Stimulated activated CD8-positive, alpha-beta memory T cell treated with anti-CD3 and anti-CD28 coated beads, Interleukin-15, amount 100 ng/mL, for 24 hours (primary cell): ENCODE data around the gene SIGLEC10.
"Not testable (repeated sequence)": the region's sequence is repeated elsewhere in the genome, so short reads cannot be mapped to it uniquely, and the experiment has no call there.

Experiments
- DNase-seq: peaks from one replicate; pipeline ENCODE4 v3.0.0-alpha.2; 2020; ENCODE audit warnings: low read depth

Gene SIGLEC10

DNA sequence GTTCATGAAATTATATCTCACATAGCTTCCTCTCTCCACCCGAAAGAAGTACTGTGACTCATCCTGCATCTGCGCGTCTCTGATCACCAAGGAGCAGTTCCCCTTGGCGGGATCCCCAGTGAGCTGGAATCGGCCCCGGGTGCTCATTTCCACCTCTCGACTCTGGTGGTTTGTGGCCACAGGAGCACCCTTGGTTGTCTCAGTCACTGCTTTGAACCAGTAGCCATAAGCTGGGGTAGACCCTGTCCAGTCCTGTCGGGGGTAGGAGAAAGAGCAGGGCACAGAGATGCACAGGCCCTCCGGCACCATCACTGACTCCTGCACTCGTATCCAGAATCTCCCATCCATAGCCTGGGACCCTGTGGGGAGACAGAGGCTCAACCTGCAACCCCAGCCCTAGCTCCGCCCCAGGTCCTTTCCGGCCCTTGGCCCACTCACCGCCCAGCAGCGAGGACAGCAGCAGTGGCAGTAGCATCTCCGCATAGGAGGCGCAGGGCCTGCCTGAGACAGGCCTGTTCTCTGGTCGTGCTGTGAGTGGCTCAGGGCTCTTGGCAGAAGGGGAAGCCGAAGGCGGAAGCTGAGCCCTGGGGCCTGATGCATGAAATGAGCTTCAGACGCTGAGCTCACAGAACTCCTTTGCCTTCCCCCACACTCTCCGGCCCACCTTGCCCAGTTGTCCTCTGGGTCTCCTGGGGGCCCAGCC is at the start of gene SIGLEC10:
Gene SIGLEC10 (minus strand): TSS at position 536 of the 703 bp plus-strand sequence. CDS start 61 bp downstream, at position 475.
- no peak for DNase-seq

GRCh38 chr19:51466723-51467122 is 49.3 kb upstream of the SIGLEC10 start:
- DNase-seq = no peak

DNA sequence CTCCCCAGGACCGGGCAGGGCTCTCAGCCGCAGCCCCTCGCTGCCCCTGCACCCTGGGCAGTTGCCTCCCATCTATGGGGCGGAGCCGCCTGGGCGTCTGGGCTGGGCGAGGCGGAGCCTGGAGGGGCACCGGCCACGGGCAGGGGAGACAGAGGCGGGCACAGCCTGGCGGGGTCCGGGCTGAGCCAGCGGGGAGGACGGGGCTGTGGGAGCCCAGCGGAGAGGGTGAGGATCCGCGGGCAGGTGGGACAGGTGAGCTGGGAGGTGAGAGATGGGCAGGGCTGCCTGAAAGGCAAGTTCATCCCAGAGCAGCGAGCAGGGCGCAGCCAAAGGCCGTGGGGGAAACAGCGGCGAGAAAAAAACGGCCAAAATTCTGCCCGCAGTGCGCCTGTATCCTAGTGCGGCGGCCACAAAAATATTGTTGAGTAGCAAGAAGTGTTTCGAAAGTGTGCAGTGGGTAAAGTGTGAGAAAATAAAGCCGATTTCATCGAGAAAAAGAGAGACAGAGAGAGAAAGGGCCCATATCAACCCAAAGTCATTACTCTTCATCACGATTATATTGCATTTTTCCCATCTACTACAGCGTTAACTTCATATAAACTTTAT is 46.6 kb upstream of the SIGLEC10 start:
- DNase-seq = not testable (repeated sequence)

DNA sequence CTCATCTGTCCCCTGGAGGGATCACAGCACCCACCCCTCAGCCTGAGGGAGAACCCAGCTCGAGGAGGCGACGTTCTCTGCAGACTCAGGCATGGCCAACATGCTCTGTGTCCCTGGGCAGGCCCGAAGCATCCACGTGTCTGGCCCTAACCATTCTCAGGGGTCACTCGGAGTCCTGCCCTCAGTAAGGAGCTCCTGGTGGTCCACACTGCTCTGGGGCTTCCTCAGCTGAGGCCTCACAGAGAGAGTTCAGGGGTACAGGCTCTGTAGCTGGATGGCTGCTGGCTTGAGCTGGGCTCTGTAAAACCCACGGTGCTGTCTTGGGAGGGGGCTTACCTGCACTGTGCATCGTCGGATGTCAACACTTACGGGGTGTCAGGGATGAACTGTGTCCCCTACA is 45.2 kb upstream of the SIGLEC10 start:
- DNase-seq = no peak

DNA sequence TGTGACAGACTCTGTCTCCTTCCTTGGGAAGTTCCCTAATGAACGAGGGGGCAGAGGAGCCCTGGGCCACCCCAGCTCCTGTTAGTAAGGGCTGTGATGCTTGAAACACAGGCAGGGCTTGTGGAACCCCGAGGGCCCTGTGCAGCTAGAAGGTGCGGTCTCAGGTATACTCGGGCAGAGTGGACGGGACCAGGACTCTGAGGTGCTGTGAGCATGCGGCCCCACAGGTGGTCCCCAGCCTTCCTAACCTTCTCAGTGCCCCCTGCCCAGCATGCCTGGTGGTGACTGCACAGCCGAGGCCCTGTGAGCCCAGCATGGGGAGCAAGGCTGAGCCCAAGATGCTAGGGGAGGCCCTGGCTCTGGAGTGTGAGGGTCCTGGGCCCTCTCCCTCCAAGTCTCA is 44.8 kb upstream of the SIGLEC10 start:
- DNase-seq = no peak

DNA sequence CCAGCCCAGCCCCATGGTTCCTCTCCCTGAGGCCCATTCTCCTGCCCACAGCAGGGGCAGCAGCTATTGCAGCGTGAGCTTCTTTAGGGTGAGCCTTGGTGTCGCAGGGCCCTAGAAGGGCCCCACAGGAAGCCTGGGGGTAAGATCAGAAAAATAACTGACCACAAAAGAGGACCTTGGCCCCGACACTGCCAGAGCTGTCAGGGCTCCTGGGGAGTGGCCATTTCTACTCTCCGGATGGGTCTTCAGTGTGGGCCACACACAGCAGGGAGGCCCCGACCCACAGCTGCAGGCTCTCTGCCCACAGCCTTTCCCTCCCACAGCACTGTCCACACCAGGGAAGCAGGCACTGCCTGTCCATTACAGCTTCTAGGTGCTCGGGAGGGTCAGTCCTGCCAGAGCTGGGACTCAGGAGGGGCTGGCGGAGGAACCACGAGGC is 44.3 kb upstream of the SIGLEC10 start:
- no peak for DNase-seq

DNA sequence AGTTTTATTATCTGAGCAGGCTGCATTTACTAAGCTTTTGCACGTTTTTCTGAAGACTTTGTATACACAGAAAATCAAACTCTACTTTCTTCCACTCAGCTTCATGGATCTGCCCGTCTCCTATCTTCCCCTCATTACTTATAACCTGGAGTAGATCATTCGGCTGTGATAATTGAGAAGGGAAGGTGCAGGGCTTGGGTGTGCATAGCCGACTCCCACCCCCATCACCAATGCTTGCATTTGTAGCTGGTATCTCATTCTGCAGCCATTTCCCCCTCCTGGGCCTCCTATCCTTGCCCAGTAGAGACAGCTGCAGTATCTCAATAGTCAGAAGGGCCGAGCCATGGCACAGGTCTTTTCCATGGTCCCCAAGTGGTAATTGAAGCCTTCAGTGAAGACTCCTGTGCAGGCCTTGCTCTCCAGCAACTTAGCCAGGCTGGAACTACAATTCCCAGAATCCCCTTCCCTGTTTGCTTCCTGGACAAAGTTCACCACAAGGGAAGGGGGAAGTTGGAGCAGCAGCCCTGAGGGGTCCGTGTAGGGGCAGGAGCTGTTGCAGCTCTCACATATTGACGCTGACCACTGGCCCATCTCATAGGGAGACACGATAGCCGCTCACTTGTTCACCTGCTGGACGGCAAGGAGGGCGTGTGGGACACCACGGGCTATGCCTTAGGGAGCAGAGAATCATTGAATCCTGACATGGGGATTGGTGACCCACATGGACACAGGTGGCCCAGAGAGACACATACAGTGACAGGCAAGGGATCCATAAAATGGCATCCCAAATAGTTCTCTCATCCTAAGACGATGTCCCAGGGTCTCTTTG is 42.9 kb upstream of the SIGLEC10 start:
- DNase-seq = no peak

- no peak for DNase-seq
Measured at GRCh38 chr19:51458899-51459505, 41.6 kb upstream of the SIGLEC10 start.

- no peak for DNase-seq
Measured at GRCh38 chr19:51458051-51458645, 40.7 kb upstream of the SIGLEC10 start, which contains the start of gene SIGLEC8. Gene SIGLEC8 (minus strand): TSS chr19:51458454. CDS start chr19:51458387, 67 bp downstream.

DNA sequence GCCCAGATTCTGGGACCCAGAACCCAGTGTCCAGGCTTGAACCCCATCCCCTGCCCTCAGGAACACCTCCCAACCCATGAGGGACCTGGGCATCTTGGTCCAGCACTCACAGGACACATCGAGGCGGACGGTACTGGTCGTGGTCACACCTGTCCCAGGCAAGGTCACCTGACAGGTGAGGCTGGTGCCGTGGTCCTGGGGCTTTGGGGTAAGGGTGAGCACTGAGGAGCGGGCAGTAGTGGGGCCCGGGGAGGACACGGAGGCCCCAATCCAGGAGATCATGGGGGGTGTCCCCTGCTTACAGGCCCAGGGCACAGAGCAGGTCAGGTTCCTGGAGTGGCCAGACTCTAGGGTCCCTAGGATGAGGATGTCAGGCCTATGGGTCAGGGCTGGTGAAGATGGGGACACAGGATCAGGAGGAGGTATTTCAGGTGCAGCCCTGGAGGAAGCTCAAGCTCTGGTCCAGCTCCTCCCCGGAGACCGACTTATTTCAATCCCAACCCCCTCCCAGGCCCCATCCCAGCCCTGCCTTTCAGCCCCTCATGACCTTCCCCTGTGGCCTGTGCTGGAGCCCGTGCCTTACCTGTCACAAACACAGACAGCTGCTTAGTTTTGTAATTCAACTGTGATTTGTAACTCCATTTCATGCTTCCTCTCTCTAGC is 40.0 kb upstream of the SIGLEC10 start:
- DNase-seq = no peak

GRCh38 chr19:51456541-51457290 is 39.3 kb upstream of the SIGLEC10 start:
- no peak for DNase-seq

- DNase-seq = no peak
Measured at GRCh38 chr19:51450730-51451307, 33.4 kb upstream of the SIGLEC10 start.

GRCh38 chr19:51448411-51449016 is 31.1 kb upstream of the SIGLEC10 start:
- no peak for DNase-seq

GRCh38 chr19:51448011-51448410 is 30.6 kb upstream of the SIGLEC10 start:
- no peak for DNase-seq

DNA sequence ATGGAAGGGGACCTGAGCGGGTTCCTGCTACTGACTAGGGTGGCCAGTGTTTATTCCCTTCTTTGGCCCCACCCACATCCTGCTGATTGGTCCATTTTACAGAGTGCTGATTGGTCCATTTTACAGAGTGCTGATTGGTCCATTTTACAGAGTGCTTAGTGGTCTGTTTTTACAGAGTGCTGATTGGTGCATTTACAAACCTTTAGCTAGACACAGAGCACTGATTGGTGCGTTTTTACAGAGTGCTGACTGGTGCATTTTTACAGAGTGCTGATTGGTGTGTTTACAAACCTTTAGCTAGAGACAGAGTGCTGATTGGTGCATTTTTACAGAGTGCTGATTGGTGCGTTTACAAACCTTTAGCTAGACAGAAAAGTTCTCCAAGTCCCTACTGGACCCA is 30.1 kb upstream of the SIGLEC10 start:
- DNase-seq = not testable (repeated sequence)

DNA sequence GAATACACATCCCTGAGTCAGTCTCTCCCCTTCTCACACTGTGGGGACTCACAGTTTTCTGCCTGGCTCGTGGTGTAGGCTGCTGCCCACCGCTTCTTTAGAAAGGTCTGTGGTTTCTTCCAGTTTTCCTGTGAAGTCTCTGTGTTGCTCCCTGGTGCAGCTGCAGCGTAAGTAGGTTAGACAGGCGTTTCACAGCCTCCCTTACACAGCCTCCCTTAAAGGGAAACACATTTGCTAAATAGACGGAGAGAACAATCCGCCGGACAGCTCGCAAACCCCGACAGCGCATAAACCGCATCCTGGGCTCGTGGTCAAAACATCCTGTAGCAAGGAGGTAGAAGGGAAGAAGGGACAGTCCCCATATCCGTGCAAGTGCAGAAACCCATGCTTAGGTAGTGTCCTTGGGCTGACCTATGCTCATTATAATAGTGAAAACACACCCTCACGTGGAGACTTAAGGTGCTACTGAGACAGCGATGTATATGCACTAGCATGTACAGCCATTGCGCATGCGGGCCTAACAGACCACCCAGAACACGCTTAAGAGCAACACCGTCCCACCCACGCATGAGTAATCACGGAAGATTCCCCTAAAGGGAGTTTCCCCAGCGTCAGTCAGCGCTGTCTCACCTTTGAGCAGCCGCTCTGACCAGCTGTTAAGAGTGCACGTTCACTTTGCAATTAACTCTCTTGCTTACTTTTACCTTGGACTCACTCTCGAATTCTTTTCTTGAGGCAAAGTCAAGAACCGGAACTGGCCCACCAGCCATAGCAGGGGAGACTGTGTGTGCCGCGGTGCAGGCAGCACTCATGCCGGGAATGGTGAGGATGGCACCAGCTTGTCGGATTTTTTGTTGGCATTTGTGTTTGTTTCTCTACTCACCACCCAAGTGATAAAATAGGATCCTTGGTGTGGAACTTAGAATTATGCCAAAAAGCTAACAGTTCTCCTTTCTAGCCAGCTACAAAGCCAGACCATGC is 24.3 kb upstream of the SIGLEC10 start:
- DNase-seq = peak; percentile 55

DNA sequence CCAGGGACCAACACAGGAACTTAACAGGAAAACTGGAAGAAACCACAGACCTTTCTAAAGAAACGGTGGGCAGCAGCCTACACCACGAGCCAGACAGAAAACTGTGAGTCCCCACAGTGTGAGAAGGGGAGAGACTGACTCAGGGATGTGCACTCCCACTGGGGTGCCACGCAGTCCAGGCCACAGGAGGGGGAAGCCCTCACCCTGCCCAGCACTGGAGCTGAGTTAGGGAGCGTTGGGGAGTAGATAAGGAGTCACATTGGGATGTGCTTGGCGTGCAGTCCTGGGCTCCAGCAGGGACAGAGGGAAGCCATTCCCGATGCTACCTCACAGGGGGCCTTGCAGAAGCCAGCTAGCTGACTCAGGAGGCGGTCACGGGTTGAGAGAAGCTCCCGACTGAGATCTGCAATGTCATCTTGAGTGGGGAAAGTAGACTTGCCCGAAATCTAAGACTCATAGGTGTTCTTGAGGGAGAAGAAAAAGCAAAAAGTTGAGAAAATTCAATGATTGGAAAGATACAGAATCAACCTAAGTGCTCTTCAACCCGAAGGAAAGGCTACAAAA is 23.5 kb upstream of the SIGLEC10 start:
- DNase-seq = no peak

- no peak for DNase-seq
Measured at GRCh38 chr19:51440052-51440451, 22.6 kb upstream of the SIGLEC10 start.
